ENCODE measurements around the gene GBX1.

Gene GBX1

DNA sequence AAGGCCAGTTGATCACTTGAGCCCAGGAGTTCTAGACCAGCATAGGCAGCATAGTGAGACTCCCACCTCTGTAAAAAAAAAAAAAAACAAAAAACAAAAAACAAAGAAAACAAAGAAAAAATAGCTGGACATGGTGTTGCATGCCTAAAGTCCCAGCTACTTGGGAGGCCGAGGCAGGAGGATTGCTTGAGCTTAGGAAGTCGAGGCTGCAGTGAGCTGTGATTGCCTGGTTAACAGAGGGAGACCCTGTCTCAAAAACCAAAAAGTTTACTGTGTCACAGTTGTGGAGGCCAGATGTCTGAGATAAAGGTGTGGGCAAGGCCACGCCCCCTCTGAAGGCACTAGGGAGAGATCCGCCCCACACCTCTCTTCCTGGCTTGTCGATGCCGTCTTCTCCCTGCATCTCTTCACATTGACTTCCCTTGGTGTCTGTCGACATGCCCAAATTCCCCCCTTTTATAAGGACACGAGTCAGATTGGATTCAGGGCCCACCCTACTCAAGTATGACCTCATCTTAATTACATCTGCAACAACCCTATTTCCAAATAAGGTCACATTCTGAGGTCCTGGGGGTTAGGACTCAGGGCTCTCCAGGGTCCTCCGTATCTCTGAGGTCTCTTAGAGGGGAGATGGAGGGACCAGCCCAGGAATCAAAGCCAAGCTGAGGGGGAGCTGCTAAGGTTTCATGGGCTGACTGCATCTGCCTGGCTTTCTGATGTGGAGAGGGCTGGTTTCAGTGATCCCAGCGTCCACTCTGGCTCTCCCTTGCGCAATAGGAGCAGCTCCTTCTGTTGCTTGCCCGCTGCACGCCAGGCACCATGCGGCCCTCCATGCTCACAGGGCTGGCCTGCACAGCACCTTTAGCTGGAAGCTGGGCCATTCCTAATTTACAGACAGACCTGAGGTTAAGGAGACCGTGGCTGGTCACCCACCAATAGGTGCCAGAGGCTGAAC is 58.1 kb downstream of the GBX1 start:
- no peak overlapping the region for H3K9ac ChIP-seq (ENCODE audit: low read length)
- H3K9me3 ChIP-seq (ENCODE audit: control insufficient read depth, low read length), result no peaks in the 10 kb centered on the region
- peaks cover 30% of the 10 kb centered on the region for H3K4me1 ChIP-seq (ENCODE audit: control insufficient read depth, insufficient read depth, low read length)
- no peaks in the 10 kb centered on the region for H3K27me3 ChIP-seq (ENCODE audit: control insufficient read depth, insufficient read depth, low read length)
- H3K36me3 ChIP-seq (ENCODE audit: control insufficient read depth, insufficient read depth, low read length), result no peaks in the 10 kb centered on the region
- no peak overlapping the region for H3K4me3 ChIP-seq (ENCODE audit: low read length)

DNA sequence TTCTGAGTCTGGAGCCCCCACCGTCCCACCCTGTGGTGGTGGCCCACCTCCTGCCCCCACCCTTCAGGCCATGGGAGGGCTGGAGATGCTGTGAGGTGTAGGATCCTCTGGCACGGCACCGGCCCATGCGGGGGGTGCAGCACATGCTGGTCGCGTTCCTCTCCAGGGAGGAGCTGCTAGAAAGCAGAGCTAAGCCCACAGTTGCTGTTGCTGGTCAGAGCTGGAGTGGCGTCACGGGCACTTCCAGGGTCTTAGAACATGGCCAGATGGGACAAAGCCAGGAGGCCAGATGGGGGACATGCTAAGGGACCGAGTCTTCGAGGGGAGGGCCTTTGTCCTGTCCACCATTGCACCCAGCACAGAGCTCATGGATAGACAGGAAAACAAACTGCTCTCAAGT is 59.6 kb downstream of the GBX1 start:
- Histone ChIP-seq H3K27me3 (ENCODE audit: control insufficient read depth, insufficient read depth, low read length) (no peaks in the 10 kb centered on the region), H3K4me1 (ENCODE audit: control insufficient read depth, insufficient read depth, low read length) (peaks cover 18% of the 10 kb centered on the region), H3K9me3 (ENCODE audit: control insufficient read depth, low read length) (no peaks in the 10 kb centered on the region), H3K4me3 (ENCODE audit: low read length) (no peak overlapping the region), H3K36me3 (ENCODE audit: control insufficient read depth, insufficient read depth, low read length) (no peaks in the 10 kb centered on the region), H3K9ac (ENCODE audit: low read length) (no peak overlapping the region)

DNA sequence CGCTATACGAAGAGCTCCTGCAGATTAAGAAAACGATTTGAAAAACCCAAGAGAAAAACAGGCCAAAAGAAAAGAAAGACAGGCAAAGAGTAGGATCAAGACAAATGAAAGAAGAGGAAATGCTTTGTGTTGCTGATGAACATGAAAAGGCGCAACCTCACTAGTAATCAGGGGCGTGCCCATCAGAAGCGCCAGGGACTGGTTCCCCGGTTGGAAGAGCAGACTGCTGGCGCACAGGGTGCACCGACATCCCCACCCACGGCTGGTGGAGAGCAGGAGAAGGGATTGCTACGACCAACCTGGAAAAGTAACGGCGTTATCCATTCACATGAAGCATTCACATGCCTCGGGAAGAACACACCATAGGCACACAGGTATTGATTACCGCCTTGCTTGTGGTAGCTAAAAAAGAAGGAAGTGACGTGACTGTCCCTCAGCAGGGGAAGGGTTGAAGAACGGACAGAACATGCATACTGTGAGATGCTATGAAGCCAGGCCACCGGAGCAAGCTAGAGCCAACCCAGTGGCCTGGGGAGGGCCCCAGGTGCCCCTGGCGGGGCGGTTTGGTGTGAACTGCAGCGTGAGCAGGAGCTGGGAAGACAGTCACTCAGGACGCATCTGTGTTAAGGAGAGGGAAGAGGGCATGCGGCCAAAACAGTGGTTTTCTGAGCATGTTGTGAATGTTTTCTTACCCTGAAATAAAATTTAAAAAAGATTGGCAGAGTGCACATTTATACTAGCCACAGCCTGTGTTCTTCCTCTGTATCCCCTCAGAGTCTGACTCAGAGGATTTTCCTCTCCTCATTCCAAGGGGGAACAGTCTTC is 62.9 kb downstream of the GBX1 start:
- Histone ChIP-seq H3K27me3 (ENCODE audit: control insufficient read depth, insufficient read depth, low read length) (no peaks in the 10 kb centered on the region), H3K4me3 (ENCODE audit: low read length) (no peak overlapping the region), H3K9me3 (ENCODE audit: control insufficient read depth, low read length) (no peaks in the 10 kb centered on the region), H3K36me3 (ENCODE audit: control insufficient read depth, insufficient read depth, low read length) (no peaks in the 10 kb centered on the region), H3K4me1 (ENCODE audit: control insufficient read depth, insufficient read depth, low read length) (no peaks in the 10 kb centered on the region), H3K9ac (ENCODE audit: low read length) (no peak overlapping the region)

DNA sequence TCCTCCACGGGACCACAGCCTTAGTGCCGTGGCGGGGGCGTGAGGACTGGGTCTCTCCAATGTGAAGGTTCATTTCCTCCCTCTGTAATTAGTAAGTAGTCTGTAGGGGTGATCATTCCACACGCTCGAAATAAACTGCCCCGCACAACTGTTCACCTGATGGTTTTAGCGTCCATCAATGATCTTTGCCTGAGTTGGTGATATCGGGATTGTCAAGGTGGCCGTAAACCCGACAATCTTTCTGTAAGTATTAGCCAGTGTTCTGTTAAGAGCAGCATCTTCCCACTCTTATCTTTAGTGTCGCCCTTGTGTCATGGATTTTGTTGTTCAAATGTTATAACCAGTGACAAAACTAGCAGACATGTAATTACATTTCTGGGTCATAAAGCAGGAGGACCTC is 63.5 kb downstream of the GBX1 start:
- no peaks in the 10 kb centered on the region for H3K36me3 ChIP-seq (ENCODE audit: control insufficient read depth, insufficient read depth, low read length)
- no peaks in the 10 kb centered on the region for H3K27me3 ChIP-seq (ENCODE audit: control insufficient read depth, insufficient read depth, low read length)
- H3K9ac ChIP-seq (ENCODE audit: low read length), result no peak overlapping the region
- no peaks in the 10 kb centered on the region for H3K4me1 ChIP-seq (ENCODE audit: control insufficient read depth, insufficient read depth, low read length)
- no peaks in the 10 kb centered on the region for H3K9me3 ChIP-seq (ENCODE audit: control insufficient read depth, low read length)
- no peak overlapping the region for H3K4me3 ChIP-seq (ENCODE audit: low read length)

DNA sequence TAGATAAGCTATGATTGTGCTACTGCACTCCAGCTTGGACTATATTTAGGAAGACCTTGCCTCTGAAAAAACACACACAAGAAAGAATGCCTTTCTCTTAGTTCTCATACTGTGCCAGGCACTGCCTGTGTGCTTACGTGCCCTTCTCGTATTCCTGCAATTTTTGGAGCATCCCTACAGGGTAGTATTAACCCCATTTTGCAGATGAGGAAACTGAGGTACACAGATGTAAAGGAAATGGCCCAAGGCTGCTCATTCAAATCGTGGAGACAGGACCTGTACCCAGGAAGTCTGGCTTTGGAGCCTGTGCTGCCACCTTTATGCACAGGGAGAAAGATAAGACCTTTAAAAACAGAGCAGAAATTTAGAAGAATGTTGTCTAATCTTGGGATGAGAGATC is 64.5 kb downstream of the GBX1 start:
- Histone ChIP-seq H3K4me3 (ENCODE audit: low read length) (no peak overlapping the region), H3K9ac (ENCODE audit: low read length) (no peak overlapping the region), H3K9me3 (ENCODE audit: control insufficient read depth, low read length) (no peaks in the 10 kb centered on the region), H3K27me3 (ENCODE audit: control insufficient read depth, insufficient read depth, low read length) (no peaks in the 10 kb centered on the region), H3K4me1 (ENCODE audit: control insufficient read depth, insufficient read depth, low read length) (no peaks in the 10 kb centered on the region), H3K36me3 (ENCODE audit: control insufficient read depth, insufficient read depth, low read length) (no peaks in the 10 kb centered on the region)

DNA sequence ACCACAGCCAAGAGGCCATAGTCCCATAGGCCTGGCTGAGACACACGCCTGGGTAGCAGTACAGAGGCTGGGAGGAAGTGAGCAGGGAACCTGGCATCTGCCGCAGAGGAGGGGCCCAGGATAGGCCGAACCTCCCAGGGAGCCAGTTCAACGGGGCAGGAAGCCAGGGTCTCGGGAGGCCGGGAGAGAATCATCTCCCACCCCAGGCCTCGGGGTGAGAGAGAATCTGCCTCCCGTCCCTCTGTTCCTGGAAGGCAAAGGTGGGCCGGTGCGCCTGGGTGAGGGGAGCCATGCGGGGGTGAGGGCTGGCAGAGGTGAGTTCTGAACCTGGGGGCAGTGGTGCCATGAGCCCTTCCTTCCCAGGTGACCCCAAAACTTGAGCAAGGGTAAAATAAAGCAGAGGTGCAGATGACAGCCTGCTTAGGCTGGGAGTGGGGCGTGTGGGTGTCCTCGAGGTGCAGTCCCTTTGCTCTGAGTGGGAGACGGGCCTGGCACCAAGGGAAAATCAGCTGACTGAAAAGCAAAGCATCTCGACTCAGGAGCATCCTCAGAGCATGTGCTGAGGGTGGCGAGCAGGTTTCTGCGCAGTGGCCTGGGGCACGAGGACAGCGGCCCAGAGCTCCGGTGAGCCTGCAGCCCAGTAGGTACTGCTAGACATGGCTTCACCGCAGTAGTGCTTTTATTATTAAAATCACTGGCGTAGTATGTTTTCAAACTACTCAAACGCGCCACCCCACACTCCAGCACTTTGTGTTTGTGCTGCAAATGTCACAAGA is 65.7 kb downstream of the GBX1 start:
- H3K4me3 ChIP-seq (ENCODE audit: low read length), result no peak overlapping the region
- no peaks in the 10 kb centered on the region for H3K36me3 ChIP-seq (ENCODE audit: control insufficient read depth, insufficient read depth, low read length)
- no peaks in the 10 kb centered on the region for H3K27me3 ChIP-seq (ENCODE audit: control insufficient read depth, insufficient read depth, low read length)
- H3K9ac ChIP-seq (ENCODE audit: low read length), result no peak overlapping the region
- no peaks in the 10 kb centered on the region for H3K4me1 ChIP-seq (ENCODE audit: control insufficient read depth, insufficient read depth, low read length)
- H3K9me3 ChIP-seq (ENCODE audit: control insufficient read depth, low read length), result no peaks in the 10 kb centered on the region

DNA sequence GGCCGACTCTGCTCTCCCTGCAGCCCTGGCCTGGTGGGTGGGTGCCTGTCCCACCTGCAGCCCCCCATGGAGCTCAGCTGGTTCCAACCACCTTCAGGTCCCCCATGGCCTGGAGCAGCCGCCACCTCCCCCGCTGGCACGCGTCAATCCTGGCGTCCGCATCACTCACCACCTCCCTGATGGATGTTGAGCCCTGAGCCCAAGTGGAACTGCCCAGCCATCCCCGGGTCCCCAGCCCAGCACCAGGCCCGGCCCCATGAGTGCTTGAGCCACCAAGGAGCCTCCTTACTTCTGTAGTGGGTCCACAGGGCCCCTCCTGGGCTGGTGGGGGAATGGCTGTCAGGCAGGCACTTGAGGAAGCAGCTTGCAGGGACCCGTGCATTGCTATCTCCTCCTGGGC is 66.6 kb downstream of the GBX1 start:
- no peak overlapping the region for H3K4me3 ChIP-seq (ENCODE audit: low read length)
- no peaks in the 10 kb centered on the region for H3K36me3 ChIP-seq (ENCODE audit: control insufficient read depth, insufficient read depth, low read length)
- no peak overlapping the region for H3K9ac ChIP-seq (ENCODE audit: low read length)
- H3K9me3 ChIP-seq (ENCODE audit: control insufficient read depth, low read length), result no peaks in the 10 kb centered on the region
- no peaks in the 10 kb centered on the region for H3K4me1 ChIP-seq (ENCODE audit: control insufficient read depth, insufficient read depth, low read length)
- H3K27me3 ChIP-seq (ENCODE audit: control insufficient read depth, insufficient read depth, low read length), result no peaks in the 10 kb centered on the region

DNA sequence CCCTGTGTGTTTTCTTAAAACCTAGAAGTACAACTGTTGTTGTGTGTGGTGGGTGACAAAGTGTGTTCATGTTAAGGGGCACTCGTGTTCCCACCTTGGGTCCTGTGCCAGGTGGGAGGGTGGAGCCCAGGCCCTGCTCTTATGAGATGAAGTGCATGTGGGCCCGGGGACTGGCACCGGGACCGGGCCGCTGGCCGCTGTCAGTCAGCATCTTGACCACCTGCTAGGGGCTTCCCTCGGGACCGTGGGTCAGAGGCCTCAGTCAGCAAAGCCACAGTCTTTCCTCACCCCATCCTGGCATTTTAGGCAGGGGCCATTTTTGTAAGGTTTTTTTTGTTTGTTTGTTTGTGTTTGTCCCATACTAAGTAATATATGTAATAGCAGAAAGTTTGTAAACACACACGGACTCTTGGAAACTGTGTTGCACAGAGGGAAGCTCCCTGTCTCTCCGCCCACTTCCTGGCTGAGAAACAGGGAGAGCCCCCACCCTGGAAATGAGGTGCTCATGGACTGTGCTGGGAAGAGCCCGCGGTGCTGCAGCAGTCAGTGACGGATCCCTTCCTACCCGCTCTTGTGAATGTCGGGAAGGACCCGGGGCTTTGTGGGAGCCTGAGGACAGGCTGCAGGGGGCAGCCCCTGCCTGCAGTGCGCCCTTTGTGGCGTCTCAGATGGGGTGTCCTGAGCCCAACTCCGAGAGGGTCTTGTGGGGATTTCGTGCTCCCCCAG is 67.8 kb downstream of the GBX1 start:
- no peaks in the 10 kb centered on the region for H3K36me3 ChIP-seq (ENCODE audit: control insufficient read depth, insufficient read depth, low read length)
- H3K9me3 ChIP-seq (ENCODE audit: control insufficient read depth, low read length), result no peaks in the 10 kb centered on the region
- H3K4me3 ChIP-seq (ENCODE audit: low read length), result no peak overlapping the region
- H3K27me3 ChIP-seq (ENCODE audit: control insufficient read depth, insufficient read depth, low read length), result no peaks in the 10 kb centered on the region
- H3K4me1 ChIP-seq (ENCODE audit: control insufficient read depth, insufficient read depth, low read length), result peaks cover 3% of the 10 kb centered on the region
- no peak overlapping the region for H3K9ac ChIP-seq (ENCODE audit: low read length)
